ENCODE results near the gene PIANP.
A peak's percentile ranks its signal among the peaks of the same experiment; 100 is the strongest.

Gene PIANP

GRCh38 chr12:6693832-6694355 is 6.7 kb downstream of the PIANP start:
- DNase-seq (ENCODE audit: low read depth): no peak
- TF ChIP-seq POLR2A (IDR thresholded peaks at IDR 0.05; ENCODE audit: extremely low read depth, insufficient read length): no peak
- no peak for TF ChIP-seq CTCF (IDR thresholded peaks at IDR 0.05; ENCODE audit: low read depth, low read length)
- no peak for TF ChIP-seq MAX (IDR thresholded peaks at IDR 0.05; ENCODE audit: low read depth, low read length)
- TF ChIP-seq MYC (IDR thresholded peaks at IDR 0.05; ENCODE audit: low read depth, low read length): no peak
- no peak overlapping the region for H3K4me3 ChIP-seq (ENCODE audit: low read depth, low read length)

- H3K4me3 ChIP-seq (ENCODE audit: low read depth, low read length): no peak overlapping the region
- TF ChIP-seq MYC (IDR thresholded peaks at IDR 0.05; ENCODE audit: low read depth, low read length) (no peak), MAX (IDR thresholded peaks at IDR 0.05; ENCODE audit: low read depth, low read length) (no peak), POLR2A (IDR thresholded peaks at IDR 0.05; ENCODE audit: extremely low read depth, insufficient read length) (no peak), CTCF (IDR thresholded peaks at IDR 0.05; ENCODE audit: low read depth, low read length) (no peak)
- DNase-seq (ENCODE audit: low read depth): no peak
Observed at GRCh38 chr12:6692888-6693287, 7.7 kb downstream of the PIANP start.

GRCh38 chr12:6691473-6691872 is 9.1 kb downstream of the PIANP start:
- peak; percentile 69 for DNase-seq (ENCODE audit: low read depth)
- TF ChIP-seq MYC (IDR thresholded peaks at IDR 0.05; ENCODE audit: low read depth, low read length) (no peak), CTCF (IDR thresholded peaks at IDR 0.05; ENCODE audit: low read depth, low read length) (no peak), MAX (IDR thresholded peaks at IDR 0.05; ENCODE audit: low read depth, low read length) (no peak), POLR2A (IDR thresholded peaks at IDR 0.05; ENCODE audit: extremely low read depth, insufficient read length) (no peak)
- no peak overlapping the region for H3K4me3 ChIP-seq (ENCODE audit: low read depth, low read length)

- DNase-seq (ENCODE audit: low read depth): peak; percentile 99
- TF ChIP-seq POLR2A (IDR thresholded peaks at IDR 0.05; ENCODE audit: extremely low read depth, insufficient read length): peak; percentile 70
- peak; percentile 48 for TF ChIP-seq MYC (IDR thresholded peaks at IDR 0.05; ENCODE audit: low read depth, low read length)
- no peak; the same call in none of the 2 replicates for TF ChIP-seq MAX (IDR thresholded peaks at IDR 0.05; ENCODE audit: low read depth, low read length)
- H3K4me3 ChIP-seq (ENCODE audit: low read depth, low read length): peak within 1 kb of the TSS; percentile 94
Observed at GRCh38 chr12:6688999-6689882, 11.4 kb downstream of the PIANP start, which contains the start of gene ZNF384. TSS of gene ZNF384 (minus strand) at chr12:6689375. CDS start at chr12:6679520, 9,855 bp downstream.

GRCh38 chr12:6688543-6688998 is 12.0 kb downstream of the PIANP start:
- DNase-seq (ENCODE audit: low read depth): peak; percentile 77
- peak; percentile 42; the same call in 1 of the 2 replicates for TF ChIP-seq MAX (IDR thresholded peaks at IDR 0.05; ENCODE audit: low read depth, low read length)
- TF ChIP-seq POLR2A (IDR thresholded peaks at IDR 0.05; ENCODE audit: extremely low read depth, insufficient read length): no peak

GRCh38 chr12:6685814-6686213 is 14.8 kb downstream of the PIANP start:
- no peak for DNase-seq (ENCODE audit: low read depth)
- TF ChIP-seq MAX (IDR thresholded peaks at IDR 0.05; ENCODE audit: low read depth, low read length): no peak
- TF ChIP-seq CTCF (IDR thresholded peaks at IDR 0.05; ENCODE audit: low read depth, low read length): no peak
- no peak for TF ChIP-seq MYC (IDR thresholded peaks at IDR 0.05; ENCODE audit: low read depth, low read length)
- TF ChIP-seq POLR2A (IDR thresholded peaks at IDR 0.05; ENCODE audit: extremely low read depth, insufficient read length): no peak
- peak overlapping the region; percentile 2 for H3K4me3 ChIP-seq (ENCODE audit: low read depth, low read length)

More at GRCh38 chr12:6688543-6688998, 12.0 kb downstream of the PIANP start:
- peak overlapping the region; percentile 94 for H3K4me3 ChIP-seq (ENCODE audit: low read depth, low read length)
